Mucosa of descending colon (tissue), 3 donors: ENCODE results near the gene CACNA2D3. TPM values are rescaled to one million over a fixed set of nuclear protein-coding genes. Genes with fewer than 3 reads are reported as not detected.
"Not testable (repeated sequence)": the region's sequence is repeated elsewhere in the genome, so short reads cannot be mapped to it uniquely, and the experiment has no call there.

Experiments
- ATAC-seq: fragments of 200-7000 bp; cut with Tn5 transposase; one replicate; pipeline ENCODE4 v1.9.1; 2020; ENCODE audit warnings: mild to moderate bottlenecking, moderate library complexity
- DNase-seq, 3 donors: peaks; one replicate each; pipeline ENCODE4 v3.0.0-alpha.2; 2020
- H3K36me3 ChIP-seq: fragments of 200-600 bp; one replicate; pipeline ENCODE4 v1.8.0; 2021; ENCODE audit warnings: low read depth, mild to moderate bottlenecking
- H3K4me1 ChIP-seq: fragments of 200-600 bp; one replicate; pipeline ENCODE4 v1.8.0; 2021; ENCODE audit warnings: low read depth, mild to moderate bottlenecking
- H3K4me3 ChIP-seq: fragments of 200-600 bp; one replicate; pipeline ENCODE4 v1.8.0; 2021; ENCODE audit warnings: mild to moderate bottlenecking
- H3K9me3 ChIP-seq: fragments of 200-600 bp; one replicate; pipeline ENCODE4 v1.8.0; 2021; ENCODE audit warnings: mild to moderate bottlenecking
- CTCF ChIP-seq: fragments of 200-600 bp; IDR thresholded peaks from one replicate; pipeline ENCODE4 v1.8.0; 2022; ENCODE audit warnings: antibody characterized with exemption, mild to moderate bottlenecking
- intact Hi-C, 2 donors: fragments of 100-400 bp; cut with DNase I in 1 of 2; cut with micrococcal nuclease in 1 of 2; formaldehyde crosslinking; loops; one replicate each; pipeline versions ENCODE4 v1.11.0 to v1.11.1; 2022; cut with DNase I, micrococcal nuclease
- total RNA-seq, 3 donors: library from RNA; stranded (reverse); fragmentation: NEBNext Ultra II Directional in 2 of 3; extraction: Animal tissue kit (Norgen Biotek cat#: 25700) in 2 of 3; gene quantifications; one replicate each; pipeline versions ENCODE4 v1.2.1 to v1.2.4, GENCODE V29; 2021 to 2023
- donor health status: DM: no; HTN: no; CAD: no; lungs with moderate emphysema.
- donor health status: DM: no; HTN: no; CAD: no.
- donor health status: DM: no; HTN: yes; CAD: no.

The CACNA2D3 gene
- total RNA-seq, 3 donors from 2014 or later, result 0.34 to 3.5 (median 0.55) TPM

GRCh38 chr3:54099381-54099780 is 23.0 kb upstream of the CACNA2D3 start:
- TF ChIP-seq CTCF, result no peak
- H3K36me3 ChIP-seq, result no peaks in the 10 kb centered on the region
- H3K4me1 ChIP-seq, result no peaks in the 10 kb centered on the region
- no peaks in the 10 kb centered on the region for H3K9me3 ChIP-seq
- H3K4me3 ChIP-seq, result no peak overlapping the region
- ATAC-seq, result no peak
- intact Hi-C loops, result no loop called here
- DNase-seq, result no peak

- no peaks in the 10 kb centered on the region for H3K36me3 ChIP-seq
- H3K4me3 ChIP-seq, result no peak overlapping the region
- ATAC-seq, result no peak
Observed at GRCh38 chr3:54104084-54104483, 18.3 kb upstream of the CACNA2D3 start.

GRCh38 chr3:54116129-54116528 is 6.2 kb upstream of the CACNA2D3 start:
- H3K4me3 ChIP-seq, DNase-seq, H3K9me3 ChIP-seq, H3K36me3 ChIP-seq, ATAC-seq, H3K4me1 ChIP-seq, intact Hi-C loops: not testable (repeated sequence)

More at GRCh38 chr3:54104084-54104483, 18.3 kb upstream of the CACNA2D3 start:
- no peak for DNase-seq
- Histone ChIP-seq H3K4me1 (no peaks in the 10 kb centered on the region), H3K9me3 (no peaks in the 10 kb centered on the region)
- no peak for TF ChIP-seq CTCF
- intact Hi-C loops, result no loop called here

GRCh38 chr3:54120657-54121413 is 1.5 kb upstream of the CACNA2D3 start:
- DNase-seq, result peak in 2 of 3 donors; percentile 4 to 37
- no peak for TF ChIP-seq CTCF
- H3K9me3 ChIP-seq, result no peaks in the 10 kb centered on the region
- H3K36me3 ChIP-seq, result no peaks in the 10 kb centered on the region
- ATAC-seq, result peak; percentile 32
- H3K4me1 ChIP-seq, result peaks cover 13% of the 10 kb centered on the region
- intact Hi-C loops, result no loop called here
- no peak overlapping the region for H3K4me3 ChIP-seq

GRCh38 chr3:54121414-54122323 is 683 bp upstream of the CACNA2D3 start:
- DNase-seq, result no peak

More at GRCh38 chr3:54121414-54122323, 683 bp upstream of the CACNA2D3 start:
- Histone ChIP-seq H3K4me1 (peaks cover 13% of the 10 kb centered on the region), H3K4me3 (no peak overlapping the region), H3K9me3 (no peaks in the 10 kb centered on the region), H3K36me3 (no peaks in the 10 kb centered on the region)
- no peak for TF ChIP-seq CTCF
- ATAC-seq, result peak; percentile 32
- intact Hi-C loops, result no loop called here
